B cell (primary cell): ENCODE data around the gene STIM1. TPM values are rescaled to one million over a fixed set of nuclear protein-coding genes. Genes with fewer than 3 reads are reported as not detected.

Experiments
- ATAC-seq: fragments of 200-7000 bp; cut with Tn5 transposase; one replicate; pipeline ENCODE4 v1.10.0; 2021; ENCODE audit warnings: low read depth, mild to moderate bottlenecking, moderate number of reproducible peaks, moderate library complexity
- CTCF ChIA-PET: fragments of 350-600 bp; sonication (Branson Sonifier 250); formaldehyde crosslinking; loops from one replicate; lab custom pipeline; 2021; ENCODE audit warnings: antibody characterized with exemption, inconsistent platforms; lab: Charles Lee
- POLR2A ChIA-PET: fragments of 350-600 bp; sonication (Branson Sonifier 250); formaldehyde crosslinking; loops from one replicate; lab custom pipeline; 2021; ENCODE audit warnings: antibody characterized with exemption; lab: Charles Lee
- DNase-seq: peaks from one replicate; pipeline ENCODE4 v3.0.0; 2013
- H2AFZ ChIP-seq: 2 replicates; pipeline ENCODE4 v1.6.1; 2012; ENCODE audit warnings: mild to moderate bottlenecking, low read depth, low read length; ENCODE audit not compliant: insufficient read depth, poor library complexity, severe bottlenecking
- H3K27ac ChIP-seq, 2 donors: 1 replicate in 1 of 2; 2 replicates in 1 of 2; pipeline ENCODE4 v1.5.1; 2012 to 2013; ENCODE audit warnings: low read length in 2 of 2, mild to moderate bottlenecking in 2 of 2, moderate library complexity in 1 of 2
- H3K27me3 ChIP-seq, 4 experiments: fragments of 200-600 bp in 1 of 4; sonication (generic) in 1 of 4; replicated peaks in 1 of 4; 1 replicate in 2 of 4; 2 replicates in 2 of 4; pipeline versions ENCODE4 v1.6.1 to v1.7.0; 2013 to 2016; ENCODE audit warnings: low read length in 3 of 4, mild to moderate bottlenecking in 2 of 4, mixed read lengths in 1 of 4, moderate library complexity in 1 of 4; ENCODE audit not compliant: insufficient read depth in 4 of 4, control insufficient read depth in 3 of 4; ENCODE audit errors: control extremely low read depth in 1 of 4
- H3K36me3 ChIP-seq, 2 experiments: replicated peaks in 1 of 2; 1 replicate in 1 of 2; 2 replicates in 1 of 2; pipeline versions ENCODE4 v1.6.1 to v1.7.1; 2013; ENCODE audit warnings: low read length in 1 of 2; ENCODE audit not compliant: insufficient read depth in 2 of 2, control insufficient read depth in 1 of 2; ENCODE audit errors: control extremely low read depth in 1 of 2, extremely low read depth in 1 of 2
- H3K4me1 ChIP-seq, 2 donors: fragments of 200-600 bp in 1 of 2; sonication (generic) in 1 of 2; 1 replicate in 1 of 2; 2 replicates in 1 of 2; pipeline versions ENCODE4 v1.5.1 to v1.6.1; 2013 to 2017; ENCODE audit warnings: low read length in 2 of 2; ENCODE audit not compliant: control insufficient read depth in 2 of 2, insufficient read depth in 2 of 2
- H3K4me2 ChIP-seq: replicated peaks from 2 replicates; pipeline ENCODE3; 2012; ENCODE audit warnings: mild to moderate bottlenecking, low read depth, low read length; ENCODE audit not compliant: poor library complexity, severe bottlenecking
- H3K4me3 ChIP-seq, 5 experiments: fragments of 200-600 bp in 1 of 5; sonication (generic) in 1 of 5; 1 replicate in 3 of 5; 2 replicates in 2 of 5; pipeline versions ENCODE4 v1.5.1 to v1.7.0; 2011 to 2016; ENCODE audit warnings: low read length in 4 of 5, mild to moderate bottlenecking in 4 of 5, low read depth in 2 of 5, control low read depth in 1 of 5, moderate library complexity in 1 of 5; ENCODE audit not compliant: insufficient read depth in 1 of 5; ENCODE audit errors: control extremely low read depth in 1 of 5, extremely low read depth in 1 of 5
- H3K79me2 ChIP-seq: fragments of 200-600 bp; sonication (generic); one replicate; pipeline ENCODE4 v1.6.0; 2016; ENCODE audit warnings: low read length; ENCODE audit not compliant: control insufficient read depth, insufficient read depth
- H3K9ac ChIP-seq: fragments of 200-600 bp; sonication (generic); 2 replicates; pipeline ENCODE4 v1.6.1; 2017; ENCODE audit warnings: mild to moderate bottlenecking, low read length, moderate library complexity
- H3K9me3 ChIP-seq, 3 donors: one replicate each; pipeline versions ENCODE4 v1.6.1 to v1.7.1; 2013; ENCODE audit warnings: low read length in 2 of 3; ENCODE audit not compliant: control insufficient read depth in 2 of 3, insufficient read depth in 1 of 3; ENCODE audit errors: control extremely low read depth in 1 of 3
- H4K20me1 ChIP-seq: 2 replicates; pipeline ENCODE4 v1.6.0; 2012; ENCODE audit warnings: mild to moderate bottlenecking, low read length; ENCODE audit not compliant: insufficient read depth, control insufficient read depth, poor library complexity, severe bottlenecking
- H3K27ac Mint-ChIP-seq: one replicate; pipeline ENCODE4 v1.8.0; 2021; ENCODE audit warnings: mixed read lengths
- H3K27me3 Mint-ChIP-seq: one replicate; pipeline ENCODE4 v1.8.0; 2021; ENCODE audit warnings: mixed read lengths
- H3K4me1 Mint-ChIP-seq: one replicate; pipeline ENCODE4 v1.8.0; 2021; ENCODE audit warnings: mixed read lengths
- H3K4me3 Mint-ChIP-seq: one replicate; pipeline ENCODE4 v1.8.0; 2021; ENCODE audit warnings: mixed read lengths
- H3K9me3 Mint-ChIP-seq: one replicate; pipeline ENCODE4 v1.8.0; 2022; ENCODE audit warnings: mixed read lengths; ENCODE audit not compliant: insufficient read depth
- EZH2 ChIP-seq: IDR thresholded peaks from 2 replicates; pipeline ENCODE4 v1.6.1; 2012; ENCODE audit warnings: borderline replicate concordance, low read depth, mild to moderate bottlenecking, moderate library complexity, low read length; ENCODE audit not compliant: insufficient read depth, poor library complexity, severe bottlenecking
- WGBS: methylation state at CpG from one replicate; pipeline ENCODE4 v1.1.5; 2013; ENCODE audit warnings: missing lambda C conversion rate; ENCODE audit not compliant: insufficient coverage; 5-methylcytosine and 5-hydroxymethylcytosine counted together
- intact Hi-C: fragments of 100-400 bp; cut with micrococcal nuclease; formaldehyde crosslinking; loops from one replicate; pipeline ENCODE4 v1.10.0; 2022
- polyA plus RNA-seq: library from polyadenylated mRNA; depleted of rRNA; stranded (reverse); fragments of >200 nt; gene quantifications from 2 replicates; pipeline ENCODE4 v1.2.3, GENCODE V29; 2012
- total RNA-seq, 2 donors: library from RNA; stranded (reverse); fragments of 120-200 nt in 1 of 2; gene quantifications; 1 replicate in 1 of 2; 2 replicates in 1 of 2; pipeline versions ENCODE4 v1.2.3 to v1.2.4, GENCODE V29; 2013 to 2022
- TF ChIP-seq, protein P1 (sequence below): fragments of 200-600 bp; IDR thresholded peaks from one replicate; pipeline ENCODE4 v1.8.0; 2022; ENCODE audit warnings: antibody characterized with exemption, mild to moderate bottlenecking

STIM1 gene
- total and polyA plus RNA-seq, 2 donors (not counting 1 experiment from before 2014, with no cell fraction given), result 59.4 to 76.7 TPM

- CTCF ChIA-PET, result interaction anchor here (1.1 to 3.1 kb wide), 2 partner anchors 12 to 27 kb away, joined by 3 to 23 read pairs; no protein-coding TSS in a partner anchor
Observed at GRCh38 chr11:4084406-4085125, 229.1 kb downstream of the STIM1 start.

DNA sequence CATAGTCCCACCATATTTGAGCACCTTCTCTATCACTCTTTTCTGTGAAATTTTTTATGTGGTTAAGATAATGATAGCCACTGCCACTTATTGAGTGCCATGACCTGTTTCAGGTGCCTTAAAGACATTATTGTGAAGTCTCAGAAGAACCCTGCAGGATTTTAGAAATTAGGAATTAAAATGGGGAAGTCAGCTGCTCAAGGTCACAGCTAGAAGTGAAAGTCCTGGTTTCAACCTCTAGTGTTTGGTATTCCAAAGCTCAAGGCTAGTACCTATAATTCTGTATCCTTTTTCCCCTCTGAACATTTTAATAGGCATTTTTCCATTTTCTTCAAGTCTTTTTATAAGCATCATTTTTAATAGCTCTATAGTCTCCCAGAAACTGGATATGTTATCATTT lies 230.1 kb downstream of the STIM1 start:
- H4K20me1 ChIP-seq, result no peaks in the 10 kb centered on the region
- H3K9me3 ChIP-seq, result no peaks in the 10 kb centered on the region
- H3K27ac ChIP-seq, result no peak overlapping the region
- DNase-seq (no peak), ATAC-seq (no peak)
- no peak overlapping the region for H3K9ac ChIP-seq
- TF ChIP-seq, protein P1, sequence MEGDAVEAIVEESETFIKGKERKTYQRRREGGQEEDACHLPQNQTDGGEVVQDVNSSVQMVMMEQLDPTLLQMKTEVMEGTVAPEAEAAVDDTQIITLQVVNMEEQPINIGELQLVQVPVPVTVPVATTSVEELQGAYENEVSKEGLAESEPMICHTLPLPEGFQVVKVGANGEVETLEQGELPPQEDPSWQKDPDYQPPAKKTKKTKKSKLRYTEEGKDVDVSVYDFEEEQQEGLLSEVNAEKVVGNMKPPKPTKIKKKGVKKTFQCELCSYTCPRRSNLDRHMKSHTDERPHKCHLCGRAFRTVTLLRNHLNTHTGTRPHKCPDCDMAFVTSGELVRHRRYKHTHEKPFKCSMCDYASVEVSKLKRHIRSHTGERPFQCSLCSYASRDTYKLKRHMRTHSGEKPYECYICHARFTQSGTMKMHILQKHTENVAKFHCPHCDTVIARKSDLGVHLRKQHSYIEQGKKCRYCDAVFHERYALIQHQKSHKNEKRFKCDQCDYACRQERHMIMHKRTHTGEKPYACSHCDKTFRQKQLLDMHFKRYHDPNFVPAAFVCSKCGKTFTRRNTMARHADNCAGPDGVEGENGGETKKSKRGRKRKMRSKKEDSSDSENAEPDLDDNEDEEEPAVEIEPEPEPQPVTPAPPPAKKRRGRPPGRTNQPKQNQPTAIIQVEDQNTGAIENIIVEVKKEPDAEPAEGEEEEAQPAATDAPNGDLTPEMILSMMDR, result no peak
- TF ChIP-seq EZH2, result no peak
- H3K79me2 ChIP-seq, result no peaks in the 10 kb centered on the region
- H3K4me3 Mint-ChIP-seq, result no peak overlapping the region
- H2AFZ ChIP-seq, result no peak overlapping the region
- no peak overlapping the region for H3K4me2 ChIP-seq
- H3K27me3 Mint-ChIP-seq, result no peaks in the 10 kb centered on the region
- intact Hi-C loops, result no loop called here
- no peak overlapping the region for H3K4me3 ChIP-seq
- H3K36me3 ChIP-seq, result peaks cover 24 to 82% of the 10 kb centered on the region in 2 experiments
- peaks cover 0 to 9% of the 10 kb centered on the region in 2 donors for H3K4me1 ChIP-seq
- no peak overlapping the region for H3K27ac Mint-ChIP-seq
- no peaks in the 10 kb centered on the region for H3K9me3 Mint-ChIP-seq
- H3K4me1 Mint-ChIP-seq, result peaks cover 7% of the 10 kb centered on the region
- no peaks in the 10 kb centered on the region for H3K27me3 ChIP-seq
- CTCF ChIA-PET, result interaction anchor here (0.7 to 3.1 kb wide), 4 partner anchors 13 to 266 kb away, joined by 3 to 23 read pairs (median 3); no protein-coding TSS in a partner anchor
- POLR2A ChIA-PET, result interaction anchor here (0.6 kb wide), 1 partner anchor 243 kb away, joined by 5 read pairs; no protein-coding TSS in a partner anchor

More at GRCh38 chr11:4084406-4085125, 229.1 kb downstream of the STIM1 start:
- no peak overlapping the region for H2AFZ ChIP-seq
- H3K27me3 ChIP-seq, result no peaks in the 10 kb centered on the region
- H3K4me3 Mint-ChIP-seq, result no peak overlapping the region
- no peaks in the 10 kb centered on the region for H3K4me1 Mint-ChIP-seq
- TF ChIP-seq EZH2, result no peak
- TF ChIP-seq, protein P1, result no peak
- WGBS, result 100% methylated on average over 6 of the region's 12 CpGs
- no peak overlapping the region for H3K4me2 ChIP-seq
- peaks cover 0 to under 1% of the 10 kb centered on the region in 2 donors for H3K4me1 ChIP-seq
- no peak overlapping the region for H3K9ac ChIP-seq
- H4K20me1 ChIP-seq, result no peaks in the 10 kb centered on the region
- peaks cover 25 to 77% of the 10 kb centered on the region in 2 experiments for H3K36me3 ChIP-seq
- H3K9me3 ChIP-seq, result no peaks in the 10 kb centered on the region
- H3K4me3 ChIP-seq, result no peak overlapping the region
- H3K27ac ChIP-seq, result no peak overlapping the region
- no peak overlapping the region for H3K27ac Mint-ChIP-seq
- H3K9me3 Mint-ChIP-seq, result no peaks in the 10 kb centered on the region
- intact Hi-C loops, result no loop called here
- ATAC-seq, result no peak
- no peaks in the 10 kb centered on the region for H3K79me2 ChIP-seq
- H3K27me3 Mint-ChIP-seq, result no peaks in the 10 kb centered on the region
- POLR2A ChIA-PET, result interaction anchor here (0.6 kb wide), 1 partner anchor 241 kb away, joined by 5 read pairs; no protein-coding TSS in a partner anchor
- no peak for DNase-seq
